H1 (cell line): ENCODE data around the gene NDUFA11. TPM values are rescaled to one million over a fixed set of nuclear protein-coding genes. Genes with fewer than 3 reads are reported as not detected.

Source experiments
- polyA plus RNA-seq, 7 experiments: library from polyadenylated mRNA; depleted of rRNA in 3 of 7; stranded (reverse) in 5 of 7; unstranded in 2 of 7; fragments of >200 nt in 5 of 7; fragments of 200-250 nt in 2 of 7; gene quantifications; 1 replicate in 5 of 7; 2 replicates in 1 of 7; 4 replicates in 1 of 7; pipeline versions ENCODE4 v1.2.1 to v1.2.3, GENCODE V29; 2011 to 2013; ENCODE audit warnings: missing spikeins in 2 of 7, mixed read lengths in 2 of 7
- total RNA-seq: library from RNA; stranded (reverse); fragmentation: NEBNext Ultra II Directional; extraction: Animal tissue kit (Norgen Biotek cat#: 25700); gene quantifications from 2 replicates; pipeline ENCODE4 v1.2.1, GENCODE V29; 2021
- TF ChIP-seq, protein P1 (sequence below), 3 experiments: IDR thresholded peaks; 1 replicate in 2 of 3; 2 replicates in 1 of 3; pipeline versions ENCODE4 v1.5.1 to v1.6.1; 2011; ENCODE audit warnings: low read length in 3 of 3, mild to moderate bottlenecking in 3 of 3, inconsistent platforms in 2 of 3, low read depth in 1 of 3, moderate library complexity in 1 of 3; ENCODE audit not compliant: insufficient read depth in 1 of 3; ENCODE audit errors: control extremely low read depth in 1 of 3

The NDUFA11 gene
- total and polyA plus RNA-seq, 2 of the 8 experiments (the other 6 are each of a cell fraction or from before 2014, with no cell fraction given): 205 to 1,037 TPM

DNA sequence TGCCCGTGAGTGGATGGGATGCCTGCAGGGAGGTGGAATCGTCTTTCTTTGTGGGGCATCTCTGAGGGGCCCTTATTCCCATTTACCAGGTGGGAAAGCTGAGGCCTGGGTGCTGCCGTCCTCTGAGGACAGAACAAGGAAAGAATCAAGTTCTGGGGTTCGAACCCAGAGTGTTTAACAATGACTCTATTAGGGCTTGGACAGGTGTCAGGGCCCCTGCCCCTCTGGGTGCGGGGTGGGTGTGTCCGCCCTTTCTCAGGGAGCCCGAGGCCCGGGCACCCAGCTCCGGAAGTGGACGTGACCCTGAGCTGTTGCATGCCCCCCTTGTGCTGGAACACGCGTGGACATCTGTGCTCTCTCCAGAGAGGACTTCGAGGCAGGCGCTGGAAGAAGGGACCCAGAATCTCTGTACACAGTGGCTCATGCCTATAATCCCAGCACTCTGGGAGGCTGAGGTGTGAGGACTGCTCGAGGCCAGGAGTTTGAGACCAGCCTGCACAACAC is 10.8 kb downstream of the NDUFA11 start (continued):
- TF ChIP-seq, protein P1, sequence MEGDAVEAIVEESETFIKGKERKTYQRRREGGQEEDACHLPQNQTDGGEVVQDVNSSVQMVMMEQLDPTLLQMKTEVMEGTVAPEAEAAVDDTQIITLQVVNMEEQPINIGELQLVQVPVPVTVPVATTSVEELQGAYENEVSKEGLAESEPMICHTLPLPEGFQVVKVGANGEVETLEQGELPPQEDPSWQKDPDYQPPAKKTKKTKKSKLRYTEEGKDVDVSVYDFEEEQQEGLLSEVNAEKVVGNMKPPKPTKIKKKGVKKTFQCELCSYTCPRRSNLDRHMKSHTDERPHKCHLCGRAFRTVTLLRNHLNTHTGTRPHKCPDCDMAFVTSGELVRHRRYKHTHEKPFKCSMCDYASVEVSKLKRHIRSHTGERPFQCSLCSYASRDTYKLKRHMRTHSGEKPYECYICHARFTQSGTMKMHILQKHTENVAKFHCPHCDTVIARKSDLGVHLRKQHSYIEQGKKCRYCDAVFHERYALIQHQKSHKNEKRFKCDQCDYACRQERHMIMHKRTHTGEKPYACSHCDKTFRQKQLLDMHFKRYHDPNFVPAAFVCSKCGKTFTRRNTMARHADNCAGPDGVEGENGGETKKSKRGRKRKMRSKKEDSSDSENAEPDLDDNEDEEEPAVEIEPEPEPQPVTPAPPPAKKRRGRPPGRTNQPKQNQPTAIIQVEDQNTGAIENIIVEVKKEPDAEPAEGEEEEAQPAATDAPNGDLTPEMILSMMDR (IDR thresholded peaks at IDR 0.05; ENCODE audit: control extremely low read depth in 1 of 3, insufficient read depth in 1 of 3, low read depth in 1 of 3, low read length in 3 of 3): no peak
